AG04449 (cell line): ENCODE data around the gene MAST1.
A peak's percentile ranks its signal among the peaks of the same experiment; 100 is the strongest.
"Not testable (repeated sequence)": the region's sequence is repeated elsewhere in the genome, so short reads cannot be mapped to it uniquely, and the experiment has no call there.

Source experiments
- CTCF ChIA-PET: fragments of 350-600 bp; formaldehyde crosslinking; extraction: SDS; loops from one replicate; lab custom pipeline; 2021; ENCODE audit warnings: antibody characterized with exemption; lab: Yijun Ruan, JAX
- POLR2A ChIA-PET: fragments of 400-600, 350-600 bp; formaldehyde crosslinking; extraction: SDS; loops from one replicate; lab custom pipeline; 2020; ENCODE audit warnings: antibody characterized with exemption, inconsistent platforms; lab: Yijun Ruan, JAX
- DNase-seq: peaks from one replicate; pipeline ENCODE4 v3.0.0-alpha.2; 2010; ENCODE audit warnings: low read depth, low spot score
- H3K4me3 ChIP-seq: 2 replicates; pipeline ENCODE4 v1.5.1; 2011; ENCODE audit warnings: low read depth, mild to moderate bottlenecking, control low read depth, low read length
- CTCF ChIP-seq: IDR thresholded peaks from one replicate; pipeline ENCODE4 v1.5.1; 2011; ENCODE audit warnings: mild to moderate bottlenecking, moderate library complexity, low read length, control low read depth, inconsistent platforms; ENCODE audit not compliant: insufficient read depth; ENCODE audit errors: missing control alignments

Gene MAST1

GRCh38 chr19:12804051-12804450 lies 34.3 kb upstream of the MAST1 start:
- no peak overlapping the region for H3K4me3 ChIP-seq
- TF ChIP-seq CTCF = no peak
- POLR2A ChIA-PET = no interaction called here
- CTCF ChIA-PET = interaction anchor here (1.1 to 18.0 kb wide), 4 partner anchors 8 to 131 kb away, joined by 3 to 1565 read pairs (median 26); partner anchors contain the start of genes BEST2 and HOOK2
- DNase-seq = no peak

GRCh38 chr19:12806242-12807081 lies 31.9 kb upstream of the MAST1 start, which contains the start of gene RNASEH2A:
RNASEH2A (plus strand) TSS chr19:12806584; CDS start chr19:12806674, 90 bp downstream.
- ChIA-PET POLR2A (interaction anchor here (0.6 to 1.0 kb wide), 4 partner anchors 15 to 40 kb away, joined by 3 to 5 read pairs (median 3); partner anchors contain the start of gene JUNB), CTCF (interaction anchor here (0.8 to 18.0 kb wide), 7 partner anchors 10 to 130 kb away, joined by 3 to 1565 read pairs (median 4); partner anchors contain the start of genes BEST2 and HOOK2)
- DNase-seq = no peak

GRCh38 chr19:12815088-12815487 lies 23.2 kb upstream of the MAST1 start:
- CTCF ChIA-PET = interaction anchor here (0.6 to 3.6 kb wide), 6 partner anchors 10 to 49 kb away, joined by 4 to 15 read pairs (median 4); partner anchors contain the start of gene RTBDN
- POLR2A ChIA-PET = no interaction called here
- TF ChIP-seq CTCF = no peak
- no peak overlapping the region for H3K4me3 ChIP-seq
- no peak for DNase-seq

More at GRCh38 chr19:12806242-12807081, 31.9 kb upstream of the MAST1 start, which contains the start of gene RNASEH2A:
- no peak for TF ChIP-seq CTCF
- peak within 1 kb of the TSS; percentile 87 for H3K4me3 ChIP-seq

GRCh38 chr19:12817188-12817587 lies 21.1 kb upstream of the MAST1 start:
- CTCF ChIA-PET = interaction anchor here (0.8 to 4.6 kb wide), 4 partner anchors 21 to 57 kb away, joined by 3 to 15 read pairs (median 6); no protein-coding TSS in a partner anchor
- POLR2A ChIA-PET = not testable (repeated sequence)

GRCh38 chr19:12817810-12818209 lies 20.5 kb upstream of the MAST1 start:
- H3K4me3 ChIP-seq, POLR2A ChIA-PET, DNase-seq: not testable (repeated sequence)
- CTCF ChIA-PET = interaction anchor here (0.8 to 4.6 kb wide), 6 partner anchors 21 to 60 kb away, joined by 3 to 15 read pairs (median 6); no protein-coding TSS in a partner anchor

More at GRCh38 chr19:12817188-12817587, 21.1 kb upstream of the MAST1 start:
- DNase-seq, H3K4me3 ChIP-seq: not testable (repeated sequence)

- TF ChIP-seq CTCF = no peak
- DNase-seq = no peak
- CTCF ChIA-PET = interaction anchor here (0.7 to 2.3 kb wide), 5 partner anchors 9 to 45 kb away, joined by 3 to 8 read pairs (median 3); no protein-coding TSS in a partner anchor
- POLR2A ChIA-PET = no interaction called here
- H3K4me3 ChIP-seq = no peak overlapping the region
Observed at GRCh38 chr19:12821761-12822160, 16.6 kb upstream of the MAST1 start.
